Endothelial cell of umbilical vein (primary cell): ENCODE results near the gene ACE. TPM values are rescaled to one million over a fixed set of nuclear protein-coding genes. Genes with fewer than 3 reads are reported as not detected.

ENCODE experiments used
- BruUV-seq: library from RNA; stranded (reverse); fragments of 400-500 nt; replicated peaks from 2 replicates; lab custom pipeline; 2021; lab: Mats Ljungman, UMichigan
- CTCF ChIA-PET: fragments of 300-600, 350-600 bp; sonication (Branson Sonifier 250); formaldehyde crosslinking; loops from one replicate; lab custom pipeline; 2021; ENCODE audit warnings: antibody characterized with exemption, inconsistent platforms; lab: Charles Lee
- POLR2A ChIA-PET: fragments of 300-600, 350-600 bp; sonication (Branson Sonifier 250); formaldehyde crosslinking; loops from one replicate; lab custom pipeline; 2021; ENCODE audit warnings: antibody characterized with exemption, inconsistent platforms; lab: Charles Lee
- DNase-seq: peaks from one replicate; pipeline ENCODE4 v3.0.0-alpha.2; 2011; ENCODE audit warnings: low read depth, low spot score
- FAIRE-seq: peaks from 2 replicates; lab custom pipeline; 2011; peaks lifted over from hg19 to GRCh38; lab: Jason Lieb, UNC
- H2AFZ ChIP-seq: 2 replicates; pipeline ENCODE4 v1.6.0; 2012; ENCODE audit warnings: low read depth, low read length, control low read depth, inconsistent platforms
- H3K27ac ChIP-seq: 2 replicates; pipeline ENCODE4 v1.5.1; 2011; ENCODE audit warnings: low read depth, mild to moderate bottlenecking, control low read depth, low read length, moderate library complexity; ENCODE audit not compliant: insufficient read depth
- H3K27me3 ChIP-seq, 2 experiments: 2 replicates each; pipeline versions ENCODE4 v1.6.0 to v1.6.1; 2011; ENCODE audit warnings: low read length in 2 of 2, mixed read lengths in 1 of 2; ENCODE audit not compliant: control insufficient read depth in 2 of 2, insufficient read depth in 2 of 2
- H3K36me3 ChIP-seq, 2 experiments: 2 replicates in 1 of 2; 3 replicates in 1 of 2; pipeline ENCODE4 v1.5.1; 2011; ENCODE audit warnings: low read length in 2 of 2, mild to moderate bottlenecking in 1 of 2, moderate library complexity in 1 of 2; ENCODE audit not compliant: control insufficient read depth in 2 of 2, insufficient read depth in 2 of 2; ENCODE audit errors: extremely low read depth in 1 of 2
- H3K4me1 ChIP-seq: 3 replicates; pipeline ENCODE4 v1.5.1; 2011; ENCODE audit warnings: mild to moderate bottlenecking, low read length; ENCODE audit not compliant: control insufficient read depth, insufficient read depth; ENCODE audit errors: extremely low read depth
- H3K4me2 ChIP-seq: 2 replicates; pipeline ENCODE4 v1.6.1; 2011; ENCODE audit warnings: low read length, control low read depth, mixed read lengths; ENCODE audit not compliant: insufficient read depth
- H3K4me3 ChIP-seq, 3 experiments: fragments of 200-600 bp in 1 of 3; sonication (generic), shearing (Covaris generic) in 1 of 3; replicated peaks in 1 of 3; 2 replicates each; pipeline ENCODE4 v1.5.1; 2011 to 2016; ENCODE audit warnings: control low read depth in 3 of 3, low read length in 3 of 3, mild to moderate bottlenecking in 2 of 3, inconsistent platforms in 1 of 3, low read depth in 1 of 3, moderate library complexity in 1 of 3; ENCODE audit not compliant: insufficient read depth in 1 of 3
- H3K79me2 ChIP-seq: 2 replicates; pipeline ENCODE4 v1.6.0; 2012; ENCODE audit warnings: low read length, inconsistent platforms; ENCODE audit not compliant: control insufficient read depth, insufficient read depth
- H3K9ac ChIP-seq: replicated peaks from 2 replicates; pipeline ENCODE3; 2011; ENCODE audit warnings: low read length, control low read depth; ENCODE audit not compliant: insufficient read depth; ENCODE audit errors: extremely low read depth
- H3K9me1 ChIP-seq: replicated peaks from 3 replicates; pipeline ENCODE4 v1.6.0; 2011; ENCODE audit warnings: mild to moderate bottlenecking, low read length; ENCODE audit not compliant: control insufficient read depth, insufficient read depth; ENCODE audit errors: extremely low read depth
- H3K9me3 ChIP-seq: replicated peaks from 2 replicates; pipeline ENCODE4 v1.5.1; 2012; ENCODE audit warnings: low read length, inconsistent platforms; ENCODE audit not compliant: control insufficient read depth, insufficient read depth
- H4K20me1 ChIP-seq: replicated peaks from 2 replicates; pipeline ENCODE3; 2011; ENCODE audit warnings: mild to moderate bottlenecking, low read length; ENCODE audit not compliant: control insufficient read depth, insufficient read depth; ENCODE audit errors: extremely low read depth
- EZH2 ChIP-seq: IDR thresholded peaks from 2 replicates; pipeline ENCODE4 v1.6.1; 2012; ENCODE audit warnings: borderline replicate concordance, low read depth, mild to moderate bottlenecking, moderate library complexity, low read length, inconsistent platforms; ENCODE audit not compliant: severe bottlenecking
- FOS ChIP-seq: IDR thresholded peaks from 2 replicates; pipeline ENCODE4 v1.6.1; 2011; ENCODE audit warnings: mild to moderate bottlenecking, low read length, moderate library complexity, borderline replicate concordance; ENCODE audit not compliant: insufficient read depth
- GATA2 ChIP-seq: IDR thresholded peaks from 2 replicates; pipeline ENCODE4 v1.7.0; 2011; ENCODE audit warnings: low read depth, mild to moderate bottlenecking, moderate library complexity, mixed read lengths, low read length; ENCODE audit not compliant: insufficient read length, insufficient read depth
- JUN ChIP-seq: IDR thresholded peaks from 2 replicates; pipeline ENCODE4 v1.6.1; 2011; ENCODE audit warnings: borderline replicate concordance, low read depth; ENCODE audit not compliant: insufficient read length, insufficient read depth
- MYC ChIP-seq: IDR thresholded peaks from one replicate; pipeline ENCODE4 v1.6.1; 2011; ENCODE audit warnings: mild to moderate bottlenecking, low read depth, low read length
- POLR2A ChIP-seq: IDR thresholded peaks from 2 replicates; pipeline ENCODE4 v1.6.1; 2012; ENCODE audit warnings: low read depth, mild to moderate bottlenecking, control low read depth, low read length
- POLR2AphosphoS5 ChIP-seq: IDR thresholded peaks from 2 replicates; pipeline ENCODE4 v1.6.1; 2012; ENCODE audit warnings: low read depth, mild to moderate bottlenecking, control low read depth, low read length, moderate library complexity; ENCODE audit not compliant: insufficient read depth
- dilution Hi-C: fragments of 300-500 bp; cut with MboI; formaldehyde crosslinking; loops from one replicate; pipeline ENCODE4 v1.15.0; 2019; ENCODE audit warnings: low sequenced_read_pairs; ENCODE audit not compliant: extremely low pct_ligation_motif_present
- intact Hi-C: fragments of 100-400 bp; cut with micrococcal nuclease; formaldehyde crosslinking; loops from one replicate; pipeline ENCODE4 v1.10.0; 2022
- polyA plus RNA-seq, 4 experiments: library from polyadenylated mRNA; depleted of rRNA in 3 of 4; stranded (reverse) in 3 of 4; unstranded in 1 of 4; fragments of >200 nt; gene quantifications; 2 replicates each; pipeline versions ENCODE4 v1.2.1 to v1.2.3, GENCODE V29; 2011 to 2012; ENCODE audit warnings: missing spikeins in 1 of 4
- total RNA-seq: library from RNA; stranded (reverse); gene quantifications from 2 replicates; pipeline ENCODE4 v1.2.3, GENCODE V29; 2021
- TF ChIP-seq, protein P1 (sequence below), 2 donors: IDR thresholded peaks; 1 replicate in 1 of 2; 2 replicates in 1 of 2; pipeline ENCODE4 v1.5.1; 2011; ENCODE audit warnings: low read length in 2 of 2, mild to moderate bottlenecking in 2 of 2, moderate library complexity in 2 of 2, control low read depth in 1 of 2, inconsistent platforms in 1 of 2, low read depth in 1 of 2; ENCODE audit not compliant: insufficient read depth in 1 of 2; ENCODE audit errors: extremely low read depth in 1 of 2
- TF ChIP-seq, protein P2 (sequence below): IDR thresholded peaks from 2 replicates; pipeline ENCODE4 v1.6.1; 2011; ENCODE audit not compliant: insufficient read depth, insufficient read length

ACE gene
- total and polyA plus RNA-seq, 2 donors (not counting 3 experiments of a cell fraction or from before 2014, with no cell fraction given): 63.4 to 207 TPM

DNA sequence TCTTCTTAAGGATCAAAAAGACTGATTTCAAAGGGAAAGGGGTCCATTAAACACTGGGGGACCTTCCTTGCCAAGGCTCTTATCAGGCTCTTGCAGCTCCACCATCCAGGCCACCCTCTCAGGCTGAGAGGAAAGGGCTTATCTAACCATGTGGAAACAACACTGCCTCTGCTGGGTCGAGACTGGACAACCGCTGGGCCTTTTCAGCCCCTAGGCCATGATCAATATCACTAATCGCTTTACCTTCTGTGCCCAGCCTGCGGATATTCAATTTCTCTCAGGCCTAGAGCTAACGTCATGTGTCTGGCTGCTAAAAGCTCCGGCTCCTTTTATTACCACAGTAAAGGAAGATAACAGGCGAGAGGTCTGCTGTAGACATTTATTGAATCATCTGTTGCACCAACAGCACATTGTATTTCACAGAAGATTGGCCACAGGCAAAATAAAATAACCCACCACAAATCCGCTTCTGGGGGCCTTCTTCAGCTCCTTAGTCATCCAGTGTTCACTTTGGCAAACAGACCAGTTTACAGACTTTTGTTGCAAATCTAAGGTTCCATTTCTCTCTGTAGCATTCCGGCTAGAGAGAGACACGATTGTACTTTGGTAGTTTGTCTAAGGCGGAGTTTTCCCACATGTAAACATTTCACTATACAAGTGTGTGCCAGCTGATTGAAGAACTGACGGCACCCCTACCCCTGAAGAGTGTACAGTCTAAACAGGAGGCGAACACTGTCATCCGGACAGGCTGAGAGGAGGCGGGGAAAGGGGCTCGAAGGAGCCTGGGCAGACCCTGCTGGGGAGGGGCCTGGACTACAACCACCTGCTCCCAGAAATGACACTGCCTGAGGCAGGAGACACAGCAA, 44.7 kb upstream of the ACE start:
- no peak overlapping the region for H2AFZ ChIP-seq
- H3K36me3 ChIP-seq: peaks cover 0 to 6% of the 10 kb centered on the region in 2 experiments
- no peak for TF ChIP-seq EZH2
- no peak for TF ChIP-seq POLR2A
- TF ChIP-seq, protein P1, sequence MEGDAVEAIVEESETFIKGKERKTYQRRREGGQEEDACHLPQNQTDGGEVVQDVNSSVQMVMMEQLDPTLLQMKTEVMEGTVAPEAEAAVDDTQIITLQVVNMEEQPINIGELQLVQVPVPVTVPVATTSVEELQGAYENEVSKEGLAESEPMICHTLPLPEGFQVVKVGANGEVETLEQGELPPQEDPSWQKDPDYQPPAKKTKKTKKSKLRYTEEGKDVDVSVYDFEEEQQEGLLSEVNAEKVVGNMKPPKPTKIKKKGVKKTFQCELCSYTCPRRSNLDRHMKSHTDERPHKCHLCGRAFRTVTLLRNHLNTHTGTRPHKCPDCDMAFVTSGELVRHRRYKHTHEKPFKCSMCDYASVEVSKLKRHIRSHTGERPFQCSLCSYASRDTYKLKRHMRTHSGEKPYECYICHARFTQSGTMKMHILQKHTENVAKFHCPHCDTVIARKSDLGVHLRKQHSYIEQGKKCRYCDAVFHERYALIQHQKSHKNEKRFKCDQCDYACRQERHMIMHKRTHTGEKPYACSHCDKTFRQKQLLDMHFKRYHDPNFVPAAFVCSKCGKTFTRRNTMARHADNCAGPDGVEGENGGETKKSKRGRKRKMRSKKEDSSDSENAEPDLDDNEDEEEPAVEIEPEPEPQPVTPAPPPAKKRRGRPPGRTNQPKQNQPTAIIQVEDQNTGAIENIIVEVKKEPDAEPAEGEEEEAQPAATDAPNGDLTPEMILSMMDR (IDR thresholded peaks at IDR 0.05; ENCODE audit: extremely low read depth in 1 of 2, insufficient read depth in 1 of 2, low read depth in 1 of 2, low read length in 2 of 2): no peak
- TF ChIP-seq MYC: no peak
- TF ChIP-seq, protein P2, sequence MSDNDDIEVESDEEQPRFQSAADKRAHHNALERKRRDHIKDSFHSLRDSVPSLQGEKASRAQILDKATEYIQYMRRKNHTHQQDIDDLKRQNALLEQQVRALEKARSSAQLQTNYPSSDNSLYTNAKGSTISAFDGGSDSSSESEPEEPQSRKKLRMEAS: no peak
- TF ChIP-seq FOS: no peak
- no peak for TF ChIP-seq POLR2AphosphoS5
- TF ChIP-seq JUN: no peak
- no peak for TF ChIP-seq GATA2
- DNase-seq (peak; percentile 49), FAIRE-seq (peak; percentile 55)
- no peaks in the 10 kb centered on the region for H3K9me3 ChIP-seq
- H3K79me2 ChIP-seq: no peaks in the 10 kb centered on the region
- POLR2A ChIA-PET: interaction anchor here (0.6 to 1.8 kb wide), 3 partner anchors 15 to 46 kb away, joined by 3 to 5 read pairs (median 3); partner anchors contain the start of gene ACE
- no peak overlapping the region for H3K4me2 ChIP-seq
- CTCF ChIA-PET: interaction anchor here (1.2 to 15.0 kb wide), 4 partner anchors 26 to 760 kb away, joined by 3 to 540 read pairs (median 10); partner anchors contain the start of gene ACE
- H3K4me1 ChIP-seq: peaks cover 35% of the 10 kb centered on the region
- H3K27me3 ChIP-seq: no peaks in the 10 kb centered on the region
- no peak overlapping the region for H3K9ac ChIP-seq
- intact Hi-C loops: loop anchor here (2.0 kb wide), 1 partner anchor 119 kb away; the partner anchor contains the start of gene DCAF7
- peak overlapping the region; percentile 62 for H3K27ac ChIP-seq
- H3K9me1 ChIP-seq: no peaks in the 10 kb centered on the region
- dilution Hi-C loops: no loop called here
- no TSS peak for BruUV-seq
- no peaks in the 10 kb centered on the region for H4K20me1 ChIP-seq
- H3K4me3 ChIP-seq: no peak overlapping the region
